A673 (cell line): Measurements from ENCODE around the gene OST4.

Experiments
- EZH2 ChIP-seq: fragments of 200-600 bp; sonication (generic); IDR thresholded peaks from 2 replicates; pipeline ENCODE4 v1.6.1; 2017; ENCODE audit warnings: borderline replicate concordance, low read depth, mild to moderate bottlenecking, mixed read lengths, antibody characterized with exemption, low read length; ENCODE audit not compliant: poor library complexity, severe bottlenecking
- TF ChIP-seq, protein P1 (sequence below): fragments of 300-800, 200-600 bp; sonication (generic); conservative IDR thresholded peaks from 2 replicates; pipeline ENCODE4 v1.5.1; 2017; ENCODE audit warnings: low read depth, mild to moderate bottlenecking, antibody characterized with exemption, low read length, moderate library complexity, mixed read lengths

DNA sequence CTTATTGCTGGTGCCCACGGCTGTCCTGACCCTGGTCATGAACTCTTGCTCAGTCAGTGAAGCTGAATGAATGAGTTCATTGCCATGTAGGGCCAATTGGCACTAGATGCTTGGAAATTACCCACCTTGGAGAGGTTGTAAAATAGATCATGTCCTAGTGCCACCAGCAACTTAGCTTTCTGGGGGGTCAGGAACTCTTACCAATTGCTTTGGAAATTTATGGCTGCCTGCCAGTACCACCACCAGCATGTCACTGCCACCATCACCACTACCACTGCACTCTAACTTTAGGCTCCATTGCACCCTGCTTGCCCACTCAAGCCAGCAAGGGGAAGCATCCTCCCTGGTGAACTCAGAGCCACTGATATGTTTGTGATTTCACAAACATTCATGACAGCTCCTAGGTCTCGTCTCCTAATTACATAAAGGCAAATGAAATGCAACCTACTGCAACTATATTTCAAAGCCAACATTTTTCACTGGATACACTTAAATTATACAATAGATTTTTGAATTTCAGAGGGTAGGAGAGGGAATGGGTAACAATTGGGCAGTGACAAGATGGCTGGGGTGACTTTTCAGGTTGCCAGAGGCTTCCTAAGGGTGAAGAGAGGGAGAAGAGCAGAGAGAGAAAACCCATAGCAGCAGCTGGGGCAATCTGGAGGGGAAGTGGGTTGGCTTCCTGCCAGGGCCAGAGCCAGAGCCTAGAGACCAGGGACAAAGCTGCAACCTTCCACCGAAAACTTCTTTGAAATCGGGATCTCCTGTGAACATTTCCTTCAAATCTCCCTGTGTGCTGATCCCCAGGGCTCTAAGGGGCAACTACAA lies 3.5 kb upstream of the OST4 start:
- TF ChIP-seq, protein P1, sequence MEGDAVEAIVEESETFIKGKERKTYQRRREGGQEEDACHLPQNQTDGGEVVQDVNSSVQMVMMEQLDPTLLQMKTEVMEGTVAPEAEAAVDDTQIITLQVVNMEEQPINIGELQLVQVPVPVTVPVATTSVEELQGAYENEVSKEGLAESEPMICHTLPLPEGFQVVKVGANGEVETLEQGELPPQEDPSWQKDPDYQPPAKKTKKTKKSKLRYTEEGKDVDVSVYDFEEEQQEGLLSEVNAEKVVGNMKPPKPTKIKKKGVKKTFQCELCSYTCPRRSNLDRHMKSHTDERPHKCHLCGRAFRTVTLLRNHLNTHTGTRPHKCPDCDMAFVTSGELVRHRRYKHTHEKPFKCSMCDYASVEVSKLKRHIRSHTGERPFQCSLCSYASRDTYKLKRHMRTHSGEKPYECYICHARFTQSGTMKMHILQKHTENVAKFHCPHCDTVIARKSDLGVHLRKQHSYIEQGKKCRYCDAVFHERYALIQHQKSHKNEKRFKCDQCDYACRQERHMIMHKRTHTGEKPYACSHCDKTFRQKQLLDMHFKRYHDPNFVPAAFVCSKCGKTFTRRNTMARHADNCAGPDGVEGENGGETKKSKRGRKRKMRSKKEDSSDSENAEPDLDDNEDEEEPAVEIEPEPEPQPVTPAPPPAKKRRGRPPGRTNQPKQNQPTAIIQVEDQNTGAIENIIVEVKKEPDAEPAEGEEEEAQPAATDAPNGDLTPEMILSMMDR, result no peak
- no peak for TF ChIP-seq EZH2
